Measurements from ENCODE around the gene PKHD1.

PKHD1 gene

GRCh38 chr6:52117352-52117751, 29.9 kb upstream of the PKHD1 start:
- Mint-ChIP-seq H3K27ac (no peak overlapping the region), H3K36me3 (no peaks in the 10 kb centered on the region), H3K4me1 (no peaks in the 10 kb centered on the region), H3K4me3 (no peak overlapping the region), H3K9me3 (peaks cover 7% of the 10 kb centered on the region)
- ATAC-seq (no peak), DNase-seq (ENCODE audit: low spot score in 2 of 2) (no peak)

- Mint-ChIP-seq H3K4me3 (no peak overlapping the region), H3K4me1 (no peaks in the 10 kb centered on the region), H3K27ac (no peak overlapping the region), H3K9me3 (peaks cover 9% of the 10 kb centered on the region), H3K36me3 (no peaks in the 10 kb centered on the region)
- ATAC-seq (no peak), DNase-seq (ENCODE audit: low spot score in 2 of 2) (no peak)
Measured at GRCh38 chr6:52116605-52116948, 29.2 kb upstream of the PKHD1 start.

GRCh38 chr6:52115891-52116604, 28.6 kb upstream of the PKHD1 start:
- no peak for DNase-seq (ENCODE audit: low spot score in 2 of 2)
- Mint-ChIP-seq H3K4me3 (no peak overlapping the region), H3K27ac (no peak overlapping the region), H3K4me1 (no peaks in the 10 kb centered on the region), H3K9me3 (peaks cover 8% of the 10 kb centered on the region), H3K36me3 (no peaks in the 10 kb centered on the region)
- ATAC-seq = no peak

GRCh38 chr6:52115145-52115741, 27.8 kb upstream of the PKHD1 start:
- ATAC-seq = no peak

GRCh38 chr6:52109171-52109571, 21.8 kb upstream of the PKHD1 start:
- Mint-ChIP-seq H3K4me3 (no peak overlapping the region), H3K9me3 (peaks cover 5% of the 10 kb centered on the region), H3K36me3 (no peaks in the 10 kb centered on the region), H3K27ac (no peak overlapping the region), H3K4me1 (no peaks in the 10 kb centered on the region)
- no peak for DNase-seq (ENCODE audit: low spot score in 2 of 2)
- no peak for ATAC-seq

More at GRCh38 chr6:52115145-52115741, 27.8 kb upstream of the PKHD1 start:
- H3K36me3 Mint-ChIP-seq = no peaks in the 10 kb centered on the region
- no peak overlapping the region for H3K27ac Mint-ChIP-seq
- no peak overlapping the region for H3K4me3 Mint-ChIP-seq
- peaks cover 5% of the 10 kb centered on the region for H3K9me3 Mint-ChIP-seq
- DNase-seq (ENCODE audit: low spot score in 2 of 2) = no peak
- no peaks in the 10 kb centered on the region for H3K4me1 Mint-ChIP-seq

- H3K4me3 Mint-ChIP-seq = no peak overlapping the region
- H3K4me1 Mint-ChIP-seq = no peaks in the 10 kb centered on the region
- peaks cover 5% of the 10 kb centered on the region for H3K9me3 Mint-ChIP-seq
- no peak for DNase-seq (ENCODE audit: low spot score in 2 of 2)
- no peak for ATAC-seq
- H3K36me3 Mint-ChIP-seq = no peaks in the 10 kb centered on the region
- no peak overlapping the region for H3K27ac Mint-ChIP-seq
Measured at GRCh38 chr6:52108128-52108527, 20.7 kb upstream of the PKHD1 start.

GRCh38 chr6:52106994-52107393, 19.6 kb upstream of the PKHD1 start:
- no peak overlapping the region for H3K4me3 Mint-ChIP-seq
- H3K27ac Mint-ChIP-seq = no peak overlapping the region
- H3K4me1 Mint-ChIP-seq = no peaks in the 10 kb centered on the region
- peaks cover 5% of the 10 kb centered on the region for H3K9me3 Mint-ChIP-seq
- no peak for DNase-seq (ENCODE audit: low spot score in 2 of 2)
- no peaks in the 10 kb centered on the region for H3K36me3 Mint-ChIP-seq
- ATAC-seq = no peak

- DNase-seq (ENCODE audit: low spot score in 2 of 2) (no peak), ATAC-seq (no peak)
- H3K4me1 Mint-ChIP-seq = no peaks in the 10 kb centered on the region
- no peaks in the 10 kb centered on the region for H3K36me3 Mint-ChIP-seq
- H3K9me3 Mint-ChIP-seq = no peaks in the 10 kb centered on the region
- no peak overlapping the region for H3K27ac Mint-ChIP-seq
- no peak overlapping the region for H3K4me3 Mint-ChIP-seq
Measured at GRCh38 chr6:52104979-52105378, 17.6 kb upstream of the PKHD1 start.

- Mint-ChIP-seq H3K36me3 (no peaks in the 10 kb centered on the region), H3K4me1 (no peaks in the 10 kb centered on the region), H3K9me3 (no peaks in the 10 kb centered on the region), H3K27ac (no peak overlapping the region), H3K4me3 (no peak overlapping the region)
- no peak for DNase-seq (ENCODE audit: low spot score in 2 of 2)
- no peak for ATAC-seq
Measured at GRCh38 chr6:52103623-52104022, 16.2 kb upstream of the PKHD1 start.

- no peak for DNase-seq (ENCODE audit: low spot score in 2 of 2)
- Mint-ChIP-seq H3K4me1 (no peaks in the 10 kb centered on the region), H3K9me3 (no peaks in the 10 kb centered on the region), H3K27ac (no peak overlapping the region), H3K4me3 (no peak overlapping the region), H3K36me3 (no peaks in the 10 kb centered on the region)
- ATAC-seq = no peak
Measured at GRCh38 chr6:52102405-52102804, 15.0 kb upstream of the PKHD1 start.

GRCh38 chr6:52098721-52099120, 11.3 kb upstream of the PKHD1 start:
- H3K4me1 Mint-ChIP-seq = no peaks in the 10 kb centered on the region
- no peaks in the 10 kb centered on the region for H3K36me3 Mint-ChIP-seq
- H3K9me3 Mint-ChIP-seq = peaks cover 3% of the 10 kb centered on the region
- no peak for DNase-seq (ENCODE audit: low spot score in 2 of 2)
- H3K4me3 Mint-ChIP-seq = no peak overlapping the region
- no peak overlapping the region for H3K27ac Mint-ChIP-seq
- ATAC-seq = no peak

- H3K36me3 Mint-ChIP-seq = no peaks in the 10 kb centered on the region
- DNase-seq (ENCODE audit: low spot score in 2 of 2) = no peak
- H3K4me3 Mint-ChIP-seq = no peak overlapping the region
- H3K27ac Mint-ChIP-seq = no peak overlapping the region
- ATAC-seq = no peak
- no peaks in the 10 kb centered on the region for H3K4me1 Mint-ChIP-seq
- no peaks in the 10 kb centered on the region for H3K9me3 Mint-ChIP-seq
Measured at GRCh38 chr6:52089758-52090348, 2.4 kb upstream of the PKHD1 start.

- Mint-ChIP-seq H3K27ac (no peak overlapping the region), H3K9me3 (no peaks in the 10 kb centered on the region), H3K4me3 (no peak overlapping the region), H3K36me3 (no peaks in the 10 kb centered on the region), H3K4me1 (no peaks in the 10 kb centered on the region)
- DNase-seq (ENCODE audit: low spot score in 2 of 2) = no peak
- ATAC-seq = no peak
Measured at GRCh38 chr6:52086741-52087140, 672 bp downstream of the PKHD1 start.

- H3K36me3 Mint-ChIP-seq = no peaks in the 10 kb centered on the region
- H3K4me1 Mint-ChIP-seq = no peaks in the 10 kb centered on the region
- H3K27ac Mint-ChIP-seq = no peak overlapping the region
- no peak overlapping the region for H3K4me3 Mint-ChIP-seq
- no peaks in the 10 kb centered on the region for H3K9me3 Mint-ChIP-seq
- ATAC-seq (no peak), DNase-seq (ENCODE audit: low spot score in 2 of 2) (no peak)
Measured at GRCh38 chr6:52081237-52081636, 6.2 kb downstream of the PKHD1 start.

- Mint-ChIP-seq H3K4me3 (no peak overlapping the region), H3K36me3 (no peaks in the 10 kb centered on the region), H3K4me1 (no peaks in the 10 kb centered on the region), H3K27ac (no peak overlapping the region), H3K9me3 (no peaks in the 10 kb centered on the region)
- DNase-seq (ENCODE audit: low spot score in 2 of 2) = no peak
- no peak for ATAC-seq
Measured at GRCh38 chr6:52077961-52078625, 9.3 kb downstream of the PKHD1 start.
